Suppressor macrophage treated with lipopolysaccharide for 1 hour (primary cell): ENCODE data around the gene RNF157.

ENCODE experiments used
- DNase-seq, 3 donors: peaks; one replicate each; pipeline ENCODE4 v3.0.0-alpha.2; 2020 to 2022

RNF157 gene

DNA sequence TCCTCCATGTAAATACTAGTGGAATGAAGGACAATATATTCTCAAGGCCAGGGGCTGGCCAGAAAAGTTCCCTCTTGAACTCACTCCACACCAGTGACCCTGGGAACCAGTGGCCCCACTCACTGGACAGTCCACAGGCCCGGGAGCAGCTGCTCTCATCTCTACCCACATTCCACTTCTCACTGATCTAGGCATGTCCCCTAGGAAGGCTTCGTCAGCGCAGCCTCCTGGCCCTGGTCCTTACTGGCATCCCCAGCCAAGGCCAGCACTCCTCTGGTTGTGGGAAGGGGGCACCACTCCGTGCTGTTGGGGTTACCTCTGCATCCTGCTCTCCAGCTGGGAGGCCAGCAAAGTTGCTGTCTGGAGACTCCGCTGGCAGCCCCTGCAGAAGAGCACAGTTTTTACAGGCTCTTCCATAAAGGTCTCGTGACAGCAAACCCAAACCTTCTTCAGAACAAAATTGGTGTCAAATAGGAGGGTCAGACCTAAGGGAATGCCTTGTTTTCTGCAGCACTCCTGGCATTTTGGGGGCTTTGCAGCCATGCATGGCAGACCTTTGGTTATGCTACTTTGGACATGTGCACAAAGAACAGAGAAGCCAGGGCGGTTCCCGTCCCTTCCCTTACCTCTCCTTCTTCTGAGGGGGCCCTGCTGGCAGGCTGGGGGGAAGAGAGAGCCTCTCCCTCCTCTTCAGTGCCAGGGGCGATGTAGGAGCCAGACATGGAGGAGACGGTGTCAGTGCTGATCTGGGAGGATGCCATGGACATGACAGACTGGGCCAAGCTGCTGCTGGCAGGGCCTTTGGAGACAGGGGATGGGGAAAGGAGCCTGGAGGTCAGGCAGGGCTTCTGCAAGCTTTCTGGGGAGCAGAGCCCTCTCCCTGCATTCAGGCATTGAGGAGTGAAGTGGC is 85.1 kb downstream of the RNF157 start:
- DNase-seq = no peak

GRCh38 chr17:76154292-76154691 is 86.0 kb downstream of the RNF157 start:
- no peak for DNase-seq

DNA sequence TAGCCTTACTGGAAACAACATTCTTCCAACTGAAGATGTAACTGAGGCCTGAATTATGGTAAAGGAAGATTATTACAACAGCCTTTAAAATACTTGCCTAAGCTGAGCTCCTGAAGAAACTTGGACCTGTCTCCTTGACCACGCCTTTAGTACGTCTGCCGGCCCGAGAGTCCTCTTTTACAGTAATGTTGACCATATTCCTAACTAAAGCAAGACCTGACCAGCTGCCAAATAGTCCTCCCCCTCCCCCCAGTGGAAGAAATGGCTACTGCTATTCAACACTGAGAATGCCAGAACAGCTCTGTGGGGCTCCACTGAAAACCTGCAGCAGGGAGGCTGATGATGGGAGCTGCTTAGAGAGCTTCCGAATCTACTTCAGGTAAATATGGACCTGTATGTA is 86.7 kb downstream of the RNF157 start:
- no peak for DNase-seq

DNA sequence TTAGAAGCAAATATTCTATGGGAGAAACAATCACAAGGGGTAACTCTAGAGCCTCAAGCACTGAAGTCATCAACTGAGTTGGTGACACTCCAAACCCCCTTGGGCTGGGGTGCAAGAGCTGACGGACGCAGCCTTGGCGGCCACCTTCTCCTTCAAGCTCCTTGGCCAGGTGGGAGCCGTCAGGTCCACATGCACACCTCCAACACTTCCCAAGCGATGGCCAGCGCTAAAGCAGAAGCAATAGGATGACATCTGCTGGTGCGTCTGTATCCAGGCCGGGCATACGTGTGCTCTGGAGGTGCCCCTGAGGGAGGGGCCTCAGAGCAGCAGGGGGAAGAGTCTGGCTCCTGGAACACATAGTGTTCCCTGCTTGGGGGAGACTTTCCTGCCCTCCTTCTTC is 87.1 kb downstream of the RNF157 start:
- no peak for DNase-seq

GRCh38 chr17:76152591-76152990 is 87.7 kb downstream of the RNF157 start:
- DNase-seq = no peak

DNA sequence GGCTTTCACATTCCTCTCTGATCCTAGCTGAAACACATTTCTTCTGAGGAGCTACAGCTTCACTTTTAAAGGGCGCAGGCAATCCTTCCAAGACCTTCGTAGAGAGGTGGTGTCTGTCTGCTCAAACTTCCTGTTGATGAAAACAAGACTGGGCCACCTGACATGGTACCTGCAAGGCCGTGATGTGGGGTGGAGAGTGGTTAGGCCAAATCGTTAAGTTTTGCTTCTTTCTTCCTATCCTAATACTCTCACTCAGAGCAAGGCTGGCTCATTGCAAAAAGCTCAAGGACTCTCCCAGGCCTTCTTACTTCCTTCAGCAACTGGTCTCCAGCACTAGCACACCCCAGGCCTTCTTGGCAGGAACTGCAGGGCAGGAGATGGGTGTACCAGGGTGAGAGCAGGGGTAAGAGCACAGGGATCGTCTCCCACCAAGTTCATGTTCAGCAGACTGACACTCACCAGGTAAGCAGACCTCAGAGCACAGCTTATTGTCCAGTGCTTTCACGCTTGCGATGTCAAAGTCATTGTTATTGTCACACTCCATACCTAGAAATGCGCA is 88.3 kb downstream of the RNF157 start:
- no peak for DNase-seq

- no peak for DNase-seq
Observed at GRCh38 chr17:76150712-76151622, 89.3 kb downstream of the RNF157 start.

- DNase-seq = no peak
Observed at GRCh38 chr17:76149214-76149613, 91.1 kb downstream of the RNF157 start.

- no peak for DNase-seq
Observed at GRCh38 chr17:76148015-76148326, 92.3 kb downstream of the RNF157 start.

GRCh38 chr17:76147211-76148014 is 92.9 kb downstream of the RNF157 start:
- peak in 2 of 3 donors; percentile 37 to 42 for DNase-seq

DNA sequence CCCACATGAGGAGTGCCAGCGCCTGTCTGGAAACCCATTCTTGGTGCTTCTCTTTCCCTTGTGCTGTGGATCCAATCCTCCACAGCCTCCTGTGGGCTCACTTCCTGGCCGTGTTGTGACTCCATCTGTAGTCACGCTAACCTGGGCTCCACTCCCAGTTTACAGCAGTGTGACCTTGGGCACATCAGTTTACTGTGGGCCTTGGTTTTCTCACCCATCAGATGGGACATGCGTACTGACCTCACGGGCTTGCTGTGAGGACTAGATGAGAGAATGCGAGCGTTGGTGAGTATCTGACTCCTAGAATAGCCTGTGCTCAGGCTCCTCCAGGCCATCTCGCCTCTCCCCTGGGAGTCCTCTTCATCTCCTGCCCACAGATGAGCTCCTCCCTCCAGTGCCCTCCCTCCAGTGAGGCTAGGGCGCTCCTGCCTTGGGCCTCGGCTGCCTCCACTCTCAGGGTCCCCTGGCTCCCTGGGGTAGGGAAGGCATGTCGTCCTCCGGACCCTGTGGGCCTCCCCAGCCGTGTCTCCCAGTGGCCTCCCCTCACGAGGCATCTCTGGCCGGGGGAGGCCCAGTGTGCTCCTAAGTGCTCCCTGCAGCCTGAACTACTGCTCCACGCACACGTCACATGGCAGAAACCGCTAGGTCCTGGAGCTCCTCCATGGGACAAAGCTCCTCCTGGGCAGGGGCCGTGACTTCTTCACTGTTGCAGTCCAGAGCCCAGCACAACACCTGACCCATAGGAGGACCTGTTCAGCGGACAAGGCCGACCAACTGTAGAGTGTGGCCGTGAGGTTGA is 94.0 kb downstream of the RNF157 start:
- DNase-seq = no peak

DNA sequence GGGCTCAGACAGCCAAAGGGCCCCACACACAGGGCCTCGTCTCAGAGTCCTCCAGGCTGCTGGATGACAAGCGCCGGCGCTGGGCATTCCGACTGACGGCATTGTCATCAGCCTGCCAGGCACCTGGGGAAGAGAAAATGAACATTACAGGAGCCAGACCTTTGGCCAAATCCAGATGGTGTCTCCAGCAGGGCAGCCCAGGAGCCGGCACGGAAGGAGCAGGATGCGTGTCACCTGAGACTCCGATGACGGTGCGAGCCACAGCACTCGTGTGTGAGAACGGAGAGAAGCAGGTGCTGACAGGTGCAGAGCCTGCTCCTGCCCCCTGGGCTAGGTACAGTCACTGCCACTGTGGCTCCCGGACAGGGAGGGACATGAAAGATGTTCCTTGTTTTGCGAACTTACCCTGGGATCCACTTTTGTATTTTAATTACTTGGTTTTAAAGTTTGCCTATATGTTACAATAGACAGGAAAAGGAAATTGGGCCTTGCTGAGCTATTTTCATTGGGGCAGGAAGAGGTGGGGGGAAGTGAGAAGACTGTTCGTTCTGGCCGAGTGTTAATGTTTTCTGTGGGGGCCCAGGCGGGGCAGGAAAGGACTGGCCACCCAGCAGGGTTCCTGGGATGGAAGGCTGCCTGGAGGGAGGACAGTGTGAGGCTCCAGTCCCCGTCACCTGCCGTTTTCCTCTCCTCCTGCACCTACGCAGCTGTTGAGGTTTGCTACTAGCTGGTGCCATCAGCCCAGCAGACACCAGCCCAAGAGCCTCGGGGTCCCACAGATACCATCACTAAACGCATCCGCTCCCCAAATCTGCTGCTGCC is 94.9 kb downstream of the RNF157 start:
- no peak for DNase-seq

DNA sequence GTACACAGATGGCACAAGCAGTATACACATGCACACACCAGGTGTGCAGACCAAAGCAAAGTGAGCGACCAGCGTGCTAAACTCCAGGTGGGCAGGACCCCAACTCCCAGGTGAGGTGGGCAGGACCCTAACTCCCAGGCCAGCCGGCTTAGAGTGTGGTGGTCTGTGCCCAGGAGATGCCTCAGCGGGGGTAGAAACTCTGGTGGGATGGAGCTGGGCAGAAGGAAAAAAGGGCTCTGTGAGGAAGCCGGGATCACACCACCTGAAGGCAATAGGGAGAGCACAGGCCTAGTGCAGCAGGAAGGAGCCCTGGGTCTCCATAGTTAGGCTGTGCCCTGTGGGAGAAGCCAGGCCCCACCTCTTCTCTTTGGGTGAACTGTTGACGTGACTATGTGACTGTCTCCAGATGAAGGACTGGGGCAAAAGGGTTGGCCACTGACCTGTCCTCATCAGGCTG is 97.7 kb downstream of the RNF157 start:
- no peak for DNase-seq

DNA sequence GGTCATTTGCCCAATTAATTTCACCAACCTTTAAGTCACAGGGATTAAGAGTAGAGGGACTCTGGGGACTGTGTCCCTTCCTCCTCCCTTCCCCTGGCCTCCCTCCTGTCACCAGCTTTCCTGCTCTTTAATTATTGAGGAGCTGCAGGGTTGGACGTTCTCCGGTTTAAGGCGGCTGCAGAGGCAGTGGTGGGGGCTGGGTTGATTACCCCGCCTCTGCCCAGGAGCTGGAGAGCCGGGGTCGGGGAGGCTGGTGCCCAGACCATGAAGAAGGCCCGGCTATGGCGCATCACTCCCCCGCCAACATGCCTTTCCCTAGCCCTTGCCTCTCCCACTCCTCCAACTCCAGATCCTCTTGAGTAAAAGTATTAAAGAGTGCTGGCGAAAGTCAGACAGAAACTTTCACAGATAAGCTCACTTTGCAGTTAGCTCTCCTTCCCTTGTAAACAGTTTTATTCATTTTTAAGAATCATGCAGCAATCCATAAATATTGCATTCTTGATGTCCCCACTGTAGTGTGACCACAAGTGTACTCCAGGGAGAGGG is 98.2 kb downstream of the RNF157 start:
- no peak for DNase-seq

- peak; percentile 90 to 93 (median 93) for DNase-seq
Observed at GRCh38 chr17:76141212-76142038, 98.9 kb downstream of the RNF157 start, which contains the start of gene FOXJ1. Gene FOXJ1, minus strand, starts transcription at chr17:76141245. Its CDS starts 850 bp downstream, at chr17:76140395.

DNA sequence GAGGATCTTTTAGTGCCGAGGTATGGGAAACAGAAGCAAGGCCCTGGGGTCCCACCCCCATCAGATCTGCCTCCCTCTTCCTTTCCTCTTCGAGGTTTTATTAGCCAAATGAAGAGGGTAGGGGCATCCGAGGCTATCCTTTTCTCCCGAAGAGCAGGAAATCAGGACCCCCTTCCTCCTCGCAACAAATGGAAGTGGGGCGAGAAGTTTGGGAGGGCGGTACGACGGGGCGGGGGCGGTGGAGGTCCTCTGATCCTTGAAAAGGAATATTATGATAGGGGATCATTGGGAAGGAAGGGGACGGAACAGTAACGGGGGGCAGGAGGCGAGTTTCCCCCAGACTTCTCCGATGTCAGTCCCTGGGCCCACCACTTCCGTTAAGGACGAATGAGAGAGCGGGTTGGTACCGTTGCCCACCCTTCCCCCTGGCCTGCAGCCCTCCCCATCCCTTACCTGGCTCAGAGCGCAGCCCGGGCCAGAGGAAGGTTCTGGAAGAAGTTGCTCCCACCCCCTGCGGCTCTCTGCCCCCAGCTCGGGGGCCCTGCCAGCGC is 99.6 kb downstream of the RNF157 start:
- no peak for DNase-seq

- DNase-seq = peak in 2 of 3 donors; percentile 23 to 42
Observed at GRCh38 chr17:76139801-76140660, 100.3 kb downstream of the RNF157 start.
